Upper lobe of left lung (tissue), 4 donors: ENCODE results near the gene DOK4.

Source experiments
- CTCF ChIP-seq, 6 experiments: fragments of 450-650 bp in 4 of 6; fragments of 200-600 bp in 2 of 6; sonication (generic) in 2 of 6; IDR thresholded peaks; one replicate each; pipeline ENCODE4 v1.5.1; 2016 to 2019; ENCODE audit warnings: antibody characterized with exemption in 6 of 6
- POLR2A ChIP-seq, 4 donors: fragments of 450-650 bp; IDR thresholded peaks; one replicate each; pipeline ENCODE4 v1.5.1; 2016 to 2017; ENCODE audit warnings: antibody characterized with exemption in 4 of 4, mild to moderate bottlenecking in 2 of 4
- POLR2AphosphoS5 ChIP-seq, 2 donors: sonication (generic); formaldehyde crosslinking; IDR thresholded peaks; one replicate each; pipeline ENCODE4 v1.5.1; 2017; ENCODE audit warnings: antibody characterized with exemption in 2 of 2

GRCh38 chr16:57446531-57447185 is 39.6 kb downstream of the DOK4 start:
- TF ChIP-seq POLR2A (IDR thresholded peaks at IDR 0.05) = no peak
- TF ChIP-seq CTCF (IDR thresholded peaks at IDR 0.05) = no peak
- TF ChIP-seq POLR2AphosphoS5 (IDR thresholded peaks at IDR 0.05) = no peak
